Endothelial cell of umbilical vein (primary cell): ENCODE results near the gene SIAH2. TPM values are rescaled to one million over a fixed set of nuclear protein-coding genes. Genes with fewer than 3 reads are reported as not detected.

Experiments
- BruUV-seq: library from RNA; stranded (reverse); fragments of 400-500 nt; replicated peaks from 2 replicates; lab custom pipeline; 2021; lab: Mats Ljungman, UMichigan
- CTCF ChIA-PET: fragments of 300-600, 350-600 bp; sonication (Branson Sonifier 250); formaldehyde crosslinking; loops from one replicate; lab custom pipeline; 2021; ENCODE audit warnings: antibody characterized with exemption, inconsistent platforms; lab: Charles Lee
- POLR2A ChIA-PET: fragments of 300-600, 350-600 bp; sonication (Branson Sonifier 250); formaldehyde crosslinking; loops from one replicate; lab custom pipeline; 2021; ENCODE audit warnings: antibody characterized with exemption, inconsistent platforms; lab: Charles Lee
- DNase-seq: peaks from one replicate; pipeline ENCODE4 v3.0.0-alpha.2; 2011; ENCODE audit warnings: low read depth, low spot score
- FAIRE-seq: peaks from 2 replicates; lab custom pipeline; 2011; peaks lifted over from hg19 to GRCh38; lab: Jason Lieb, UNC
- H2AFZ ChIP-seq: 2 replicates; pipeline ENCODE4 v1.6.0; 2012; ENCODE audit warnings: low read depth, low read length, control low read depth, inconsistent platforms
- H3K27ac ChIP-seq: 2 replicates; pipeline ENCODE4 v1.5.1; 2011; ENCODE audit warnings: low read depth, mild to moderate bottlenecking, control low read depth, low read length, moderate library complexity; ENCODE audit not compliant: insufficient read depth
- H3K27me3 ChIP-seq, 2 experiments: 2 replicates each; pipeline versions ENCODE4 v1.6.0 to v1.6.1; 2011; ENCODE audit warnings: low read length in 2 of 2, mixed read lengths in 1 of 2; ENCODE audit not compliant: control insufficient read depth in 2 of 2, insufficient read depth in 2 of 2
- H3K36me3 ChIP-seq, 2 experiments: 2 replicates in 1 of 2; 3 replicates in 1 of 2; pipeline ENCODE4 v1.5.1; 2011; ENCODE audit warnings: low read length in 2 of 2, mild to moderate bottlenecking in 1 of 2, moderate library complexity in 1 of 2; ENCODE audit not compliant: control insufficient read depth in 2 of 2, insufficient read depth in 2 of 2; ENCODE audit errors: extremely low read depth in 1 of 2
- H3K4me1 ChIP-seq: 3 replicates; pipeline ENCODE4 v1.5.1; 2011; ENCODE audit warnings: mild to moderate bottlenecking, low read length; ENCODE audit not compliant: control insufficient read depth, insufficient read depth; ENCODE audit errors: extremely low read depth
- H3K4me2 ChIP-seq: 2 replicates; pipeline ENCODE4 v1.6.1; 2011; ENCODE audit warnings: low read length, control low read depth, mixed read lengths; ENCODE audit not compliant: insufficient read depth
- H3K4me3 ChIP-seq, 3 experiments: fragments of 200-600 bp in 1 of 3; sonication (generic), shearing (Covaris generic) in 1 of 3; replicated peaks in 1 of 3; 2 replicates each; pipeline ENCODE4 v1.5.1; 2011 to 2016; ENCODE audit warnings: control low read depth in 3 of 3, low read length in 3 of 3, mild to moderate bottlenecking in 2 of 3, inconsistent platforms in 1 of 3, low read depth in 1 of 3, moderate library complexity in 1 of 3; ENCODE audit not compliant: insufficient read depth in 1 of 3
- H3K79me2 ChIP-seq: 2 replicates; pipeline ENCODE4 v1.6.0; 2012; ENCODE audit warnings: low read length, inconsistent platforms; ENCODE audit not compliant: control insufficient read depth, insufficient read depth
- H3K9ac ChIP-seq: replicated peaks from 2 replicates; pipeline ENCODE3; 2011; ENCODE audit warnings: low read length, control low read depth; ENCODE audit not compliant: insufficient read depth; ENCODE audit errors: extremely low read depth
- H3K9me1 ChIP-seq: replicated peaks from 3 replicates; pipeline ENCODE4 v1.6.0; 2011; ENCODE audit warnings: mild to moderate bottlenecking, low read length; ENCODE audit not compliant: control insufficient read depth, insufficient read depth; ENCODE audit errors: extremely low read depth
- H3K9me3 ChIP-seq: replicated peaks from 2 replicates; pipeline ENCODE4 v1.5.1; 2012; ENCODE audit warnings: low read length, inconsistent platforms; ENCODE audit not compliant: control insufficient read depth, insufficient read depth
- H4K20me1 ChIP-seq: replicated peaks from 2 replicates; pipeline ENCODE3; 2011; ENCODE audit warnings: mild to moderate bottlenecking, low read length; ENCODE audit not compliant: control insufficient read depth, insufficient read depth; ENCODE audit errors: extremely low read depth
- CTCF ChIP-seq, 2 donors: IDR thresholded peaks; 1 replicate in 1 of 2; 2 replicates in 1 of 2; pipeline ENCODE4 v1.5.1; 2011; ENCODE audit warnings: low read length in 2 of 2, mild to moderate bottlenecking in 2 of 2, moderate library complexity in 2 of 2, control low read depth in 1 of 2, inconsistent platforms in 1 of 2, low read depth in 1 of 2; ENCODE audit not compliant: insufficient read depth in 1 of 2; ENCODE audit errors: extremely low read depth in 1 of 2
- EZH2 ChIP-seq: IDR thresholded peaks from 2 replicates; pipeline ENCODE4 v1.6.1; 2012; ENCODE audit warnings: borderline replicate concordance, low read depth, mild to moderate bottlenecking, moderate library complexity, low read length, inconsistent platforms; ENCODE audit not compliant: severe bottlenecking
- FOS ChIP-seq: IDR thresholded peaks from 2 replicates; pipeline ENCODE4 v1.6.1; 2011; ENCODE audit warnings: mild to moderate bottlenecking, low read length, moderate library complexity, borderline replicate concordance; ENCODE audit not compliant: insufficient read depth
- GATA2 ChIP-seq: IDR thresholded peaks from 2 replicates; pipeline ENCODE4 v1.7.0; 2011; ENCODE audit warnings: low read depth, mild to moderate bottlenecking, moderate library complexity, mixed read lengths, low read length; ENCODE audit not compliant: insufficient read length, insufficient read depth
- JUN ChIP-seq: IDR thresholded peaks from 2 replicates; pipeline ENCODE4 v1.6.1; 2011; ENCODE audit warnings: borderline replicate concordance, low read depth; ENCODE audit not compliant: insufficient read length, insufficient read depth
- MAX ChIP-seq: IDR thresholded peaks from 2 replicates; pipeline ENCODE4 v1.6.1; 2011; ENCODE audit not compliant: insufficient read depth, insufficient read length
- MYC ChIP-seq: IDR thresholded peaks from one replicate; pipeline ENCODE4 v1.6.1; 2011; ENCODE audit warnings: mild to moderate bottlenecking, low read depth, low read length
- POLR2A ChIP-seq: IDR thresholded peaks from 2 replicates; pipeline ENCODE4 v1.6.1; 2012; ENCODE audit warnings: low read depth, mild to moderate bottlenecking, control low read depth, low read length
- POLR2AphosphoS5 ChIP-seq: IDR thresholded peaks from 2 replicates; pipeline ENCODE4 v1.6.1; 2012; ENCODE audit warnings: low read depth, mild to moderate bottlenecking, control low read depth, low read length, moderate library complexity; ENCODE audit not compliant: insufficient read depth
- dilution Hi-C: fragments of 300-500 bp; cut with MboI; formaldehyde crosslinking; loops from one replicate; pipeline ENCODE4 v1.15.0; 2019; ENCODE audit warnings: low sequenced_read_pairs; ENCODE audit not compliant: extremely low pct_ligation_motif_present
- intact Hi-C: fragments of 100-400 bp; cut with micrococcal nuclease; formaldehyde crosslinking; loops from one replicate; pipeline ENCODE4 v1.10.0; 2022
- polyA plus RNA-seq, 4 experiments: library from polyadenylated mRNA; depleted of rRNA in 3 of 4; stranded (reverse) in 3 of 4; unstranded in 1 of 4; fragments of >200 nt; gene quantifications; 2 replicates each; pipeline versions ENCODE4 v1.2.1 to v1.2.3, GENCODE V29; 2011 to 2012; ENCODE audit warnings: missing spikeins in 1 of 4
- total RNA-seq: library from RNA; stranded (reverse); gene quantifications from 2 replicates; pipeline ENCODE4 v1.2.3, GENCODE V29; 2021

The SIAH2 gene
- total and polyA plus RNA-seq, 2 donors (not counting 3 experiments of a cell fraction or from before 2014, with no cell fraction given), result 16.7 to 25.1 TPM

- CTCF ChIA-PET, result interaction anchor here (0.7 to 3.7 kb wide), 33 partner anchors 8 to 365 kb away, joined by 3 to 52 read pairs (median 5); partner anchors contain the start of gene SIAH2
- H3K9me1 ChIP-seq, result no peaks in the 10 kb centered on the region
- no peak overlapping the region for H3K4me3 ChIP-seq
- dilution Hi-C loops (no loop called here), intact Hi-C loops (loop anchor here (1.0 to 5.0 kb wide), 5 partner anchors 67 to 494 kb away; no protein-coding TSS in a partner anchor)
- TF ChIP-seq JUN, result no peak
- TF ChIP-seq CTCF (IDR thresholded peaks at IDR 0.05; ENCODE audit: extremely low read depth in 1 of 2, insufficient read depth in 1 of 2, low read depth in 1 of 2, low read length in 2 of 2), result peak; percentile 86 to 93
- no peak overlapping the region for H3K4me2 ChIP-seq
- POLR2A ChIA-PET, result no interaction called here
- DNase-seq, result peak; percentile 60
- no peak overlapping the region for H2AFZ ChIP-seq
- H3K36me3 ChIP-seq, result no peaks in the 10 kb centered on the region
- no peaks in the 10 kb centered on the region for H4K20me1 ChIP-seq
- BruUV-seq, result no TSS peak
- no peaks in the 10 kb centered on the region for H3K9me3 ChIP-seq
- H3K9ac ChIP-seq, result no peak overlapping the region
- no peaks in the 10 kb centered on the region for H3K79me2 ChIP-seq
- H3K4me1 ChIP-seq, result peaks cover 5% of the 10 kb centered on the region
- peak; percentile 76 for FAIRE-seq
- peaks cover 16 to 24% of the 10 kb centered on the region in 2 experiments for H3K27me3 ChIP-seq
- no peak overlapping the region for H3K27ac ChIP-seq
Measured at GRCh38 chr3:150787741-150788370, 24.9 kb upstream of the SIAH2 start.

- DNase-seq (no peak), FAIRE-seq (no peak)
- H3K36me3 ChIP-seq, result no peaks in the 10 kb centered on the region
- no TSS peak for BruUV-seq
- ChIA-PET POLR2A (no interaction called here), CTCF (interaction anchor here (0.7 to 1.5 kb wide), 4 partner anchors 10 to 366 kb away, joined by 3 to 8 read pairs (median 5); no protein-coding TSS in a partner anchor)
- no peaks in the 10 kb centered on the region for H3K9me1 ChIP-seq
- no peak for TF ChIP-seq FOS
- TF ChIP-seq MAX, result no peak
- TF ChIP-seq EZH2, result no peak
- TF ChIP-seq CTCF (IDR thresholded peaks at IDR 0.05; ENCODE audit: extremely low read depth in 1 of 2, insufficient read depth in 1 of 2, low read depth in 1 of 2, low read length in 2 of 2), result no peak
- no peak for TF ChIP-seq MYC
- no peak for TF ChIP-seq GATA2
- TF ChIP-seq POLR2AphosphoS5, result no peak
- TF ChIP-seq POLR2A, result no peak
- no peak for TF ChIP-seq JUN
- H3K4me3 ChIP-seq, result no peak overlapping the region
- no peak overlapping the region for H3K4me2 ChIP-seq
- no peaks in the 10 kb centered on the region for H3K79me2 ChIP-seq
- no peak overlapping the region for H2AFZ ChIP-seq
- H3K9ac ChIP-seq, result no peak overlapping the region
- peaks cover 5% of the 10 kb centered on the region for H3K4me1 ChIP-seq
- H3K27me3 ChIP-seq, result peaks cover 16 to 24% of the 10 kb centered on the region in 2 experiments
- H3K9me3 ChIP-seq, result no peaks in the 10 kb centered on the region
- dilution Hi-C loops (no loop called here), intact Hi-C loops (loop anchor here (1.0 to 5.0 kb wide), 5 partner anchors 65 to 496 kb away; no protein-coding TSS in a partner anchor)
- no peaks in the 10 kb centered on the region for H4K20me1 ChIP-seq
- H3K27ac ChIP-seq, result no peak overlapping the region
Measured at GRCh38 chr3:150786791-150787190, 23.8 kb upstream of the SIAH2 start.
